Activated CD4-positive, alpha-beta T cell treated with anti-CD3 and anti-CD28 coated beads, Interleukin-2, amount 10 ng/mL, durations not matched to agents 24 days and 14 days (primary cell): ENCODE measurements around the gene FRMPD4. TPM values are rescaled to one million over a fixed set of nuclear protein-coding genes. Genes with fewer than 3 reads are reported as not detected.
"Not testable (repeated sequence)": the region's sequence is repeated elsewhere in the genome, so short reads cannot be mapped to it uniquely, and the experiment has no call there.

Source experiments
- DNase-seq: peaks from one replicate; pipeline ENCODE4 v3.0.0; 2022
- H3K27ac Mint-ChIP-seq: one replicate; pipeline ENCODE4 v1.8.0; 2022; ENCODE audit warnings: mild to moderate bottlenecking, mixed read lengths
- H3K27me3 Mint-ChIP-seq: one replicate; pipeline ENCODE4 v1.8.0; 2022; ENCODE audit warnings: mixed read lengths
- H3K36me3 Mint-ChIP-seq: one replicate; pipeline ENCODE4 v1.8.0; 2022; ENCODE audit warnings: low read depth, mild to moderate bottlenecking, mixed read lengths
- H3K4me1 Mint-ChIP-seq: one replicate; pipeline ENCODE4 v1.8.0; 2021; ENCODE audit warnings: mixed read lengths
- H3K4me3 Mint-ChIP-seq: one replicate; pipeline ENCODE4 v1.8.0; 2022; ENCODE audit warnings: mild to moderate bottlenecking, moderate library complexity, mixed read lengths
- H3K9me3 Mint-ChIP-seq: one replicate; pipeline ENCODE4 v1.8.0; 2021; ENCODE audit warnings: mixed read lengths
- intact Hi-C: fragments of 100-400 bp; cut with micrococcal nuclease; formaldehyde crosslinking; loops from one replicate; pipeline ENCODE4 v1.15.1; 2023
- total RNA-seq: library from RNA; stranded (reverse); gene quantifications from 2 replicates; pipeline ENCODE4 v1.2.3, GENCODE V29; 2022

Gene FRMPD4
- total RNA-seq, 1 donor from 2014 or later = not detected

GRCh38 chrX:12159799-12160198 is 21.5 kb downstream of the FRMPD4 start:
- intact Hi-C loops = no loop called here
- no peak for DNase-seq
- Mint-ChIP-seq H3K4me3 (no peak overlapping the region), H3K36me3 (no peaks in the 10 kb centered on the region), H3K4me1 (no peaks in the 10 kb centered on the region), H3K27ac (no peak overlapping the region), H3K9me3 (no peaks in the 10 kb centered on the region), H3K27me3 (no peaks in the 10 kb centered on the region)

GRCh38 chrX:12162420-12162819 is 24.1 kb downstream of the FRMPD4 start:
- Mint-ChIP-seq H3K36me3 (no peaks in the 10 kb centered on the region), H3K27ac (no peak overlapping the region), H3K27me3 (no peaks in the 10 kb centered on the region), H3K4me3 (no peak overlapping the region), H3K4me1 (no peaks in the 10 kb centered on the region), H3K9me3 (no peaks in the 10 kb centered on the region)
- DNase-seq = no peak
- intact Hi-C loops = no loop called here

GRCh38 chrX:12164180-12164579 is 25.9 kb downstream of the FRMPD4 start:
- intact Hi-C loops, DNase-seq, H3K4me3 Mint-ChIP-seq, H3K27ac Mint-ChIP-seq, H3K4me1 Mint-ChIP-seq, H3K9me3 Mint-ChIP-seq, H3K36me3 Mint-ChIP-seq, H3K27me3 Mint-ChIP-seq: not testable (repeated sequence)

GRCh38 chrX:12170755-12171154 is 32.5 kb downstream of the FRMPD4 start:
- H3K9me3 Mint-ChIP-seq = no peaks in the 10 kb centered on the region
- no peaks in the 10 kb centered on the region for H3K27me3 Mint-ChIP-seq
- no peaks in the 10 kb centered on the region for H3K36me3 Mint-ChIP-seq
- H3K4me3 Mint-ChIP-seq = no peak overlapping the region
- intact Hi-C loops = no loop called here
- H3K4me1 Mint-ChIP-seq = no peaks in the 10 kb centered on the region
- H3K27ac Mint-ChIP-seq = no peak overlapping the region
- DNase-seq = no peak

GRCh38 chrX:12174358-12174757 is 36.1 kb downstream of the FRMPD4 start:
- DNase-seq = no peak
- Mint-ChIP-seq H3K27ac (no peak overlapping the region), H3K4me3 (no peak overlapping the region), H3K9me3 (no peaks in the 10 kb centered on the region), H3K36me3 (no peaks in the 10 kb centered on the region), H3K4me1 (no peaks in the 10 kb centered on the region), H3K27me3 (no peaks in the 10 kb centered on the region)
- intact Hi-C loops = no loop called here

GRCh38 chrX:12197030-12197429 is 58.8 kb downstream of the FRMPD4 start:
- H3K4me3 Mint-ChIP-seq = no peak overlapping the region
- no peak for DNase-seq
- intact Hi-C loops = no loop called here
- no peaks in the 10 kb centered on the region for H3K4me1 Mint-ChIP-seq
- H3K36me3 Mint-ChIP-seq = no peaks in the 10 kb centered on the region
- H3K27me3 Mint-ChIP-seq = no peaks in the 10 kb centered on the region
- H3K9me3 Mint-ChIP-seq = no peaks in the 10 kb centered on the region
- H3K27ac Mint-ChIP-seq = no peak overlapping the region

GRCh38 chrX:12206413-12206812 is 68.1 kb downstream of the FRMPD4 start:
- H3K4me1 Mint-ChIP-seq = no peaks in the 10 kb centered on the region
- no peaks in the 10 kb centered on the region for H3K9me3 Mint-ChIP-seq
- no peaks in the 10 kb centered on the region for H3K27me3 Mint-ChIP-seq
- intact Hi-C loops = no loop called here
- no peak overlapping the region for H3K27ac Mint-ChIP-seq
- no peak for DNase-seq
- no peak overlapping the region for H3K4me3 Mint-ChIP-seq
- H3K36me3 Mint-ChIP-seq = no peaks in the 10 kb centered on the region

DNA sequence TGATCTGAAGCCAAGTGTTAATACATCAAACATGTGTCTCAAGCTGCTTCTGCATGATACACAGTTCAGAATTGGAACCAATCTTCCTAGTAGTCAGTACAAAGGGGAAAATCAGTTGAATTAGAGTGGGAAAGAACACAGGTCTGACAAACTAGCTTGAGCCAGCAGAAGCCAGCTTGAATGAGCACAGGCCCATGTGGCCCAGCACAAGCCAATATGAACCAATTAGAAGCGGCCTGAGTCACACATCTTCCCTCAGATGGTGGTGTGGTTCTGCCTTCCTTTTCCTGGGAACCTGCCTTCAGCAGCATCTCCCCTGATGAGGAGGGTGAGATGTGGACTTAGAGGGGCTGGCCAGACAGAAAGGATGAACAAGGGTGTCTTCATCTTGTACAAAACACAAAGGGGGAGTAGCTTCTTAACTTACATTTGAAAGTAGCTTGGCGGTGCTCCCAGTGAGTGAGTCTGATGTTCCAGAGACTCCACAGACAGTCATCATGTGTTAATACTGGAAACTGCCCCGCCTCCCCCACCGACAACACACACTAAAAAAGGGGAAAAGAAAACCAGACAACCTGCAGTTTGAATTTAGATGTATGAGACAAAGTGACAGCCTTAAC is 72.0 kb downstream of the FRMPD4 start:
- Mint-ChIP-seq H3K9me3 (no peaks in the 10 kb centered on the region), H3K27me3 (no peaks in the 10 kb centered on the region), H3K4me1 (no peaks in the 10 kb centered on the region), H3K4me3 (no peak overlapping the region), H3K36me3 (no peaks in the 10 kb centered on the region), H3K27ac (no peak overlapping the region)
- intact Hi-C loops = no loop called here
- DNase-seq = no peak

DNA sequence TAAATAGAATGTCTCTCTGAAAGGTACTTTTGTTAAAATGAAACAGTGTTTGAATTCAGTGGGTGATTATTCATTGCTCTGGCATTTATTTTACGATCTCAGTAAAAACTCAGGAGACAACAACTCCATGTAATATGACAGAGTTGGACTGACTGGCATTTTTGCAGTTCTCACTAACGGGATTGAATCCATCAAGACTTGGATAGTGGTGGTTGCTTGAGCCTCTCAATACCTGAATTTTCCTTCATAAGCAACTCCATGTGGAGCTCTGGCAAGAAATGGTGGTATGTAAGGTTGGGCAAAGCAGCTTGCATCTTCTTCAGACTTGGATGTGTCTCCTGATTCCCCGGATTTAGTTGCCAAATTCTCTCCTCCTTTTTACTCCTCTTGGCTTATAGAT is 72.7 kb downstream of the FRMPD4 start:
- no peak for DNase-seq
- H3K4me3 Mint-ChIP-seq = no peak overlapping the region
- no peaks in the 10 kb centered on the region for H3K9me3 Mint-ChIP-seq
- intact Hi-C loops = no loop called here
- H3K4me1 Mint-ChIP-seq = no peaks in the 10 kb centered on the region
- H3K36me3 Mint-ChIP-seq = no peaks in the 10 kb centered on the region
- H3K27ac Mint-ChIP-seq = no peak overlapping the region
- no peaks in the 10 kb centered on the region for H3K27me3 Mint-ChIP-seq

GRCh38 chrX:12223650-12224049 is 85.4 kb downstream of the FRMPD4 start:
- no peaks in the 10 kb centered on the region for H3K9me3 Mint-ChIP-seq
- H3K4me3 Mint-ChIP-seq = no peak overlapping the region
- no peaks in the 10 kb centered on the region for H3K27me3 Mint-ChIP-seq
- H3K36me3 Mint-ChIP-seq = no peaks in the 10 kb centered on the region
- H3K27ac Mint-ChIP-seq = no peak overlapping the region
- no peaks in the 10 kb centered on the region for H3K4me1 Mint-ChIP-seq
- intact Hi-C loops = no loop called here
- no peak for DNase-seq

GRCh38 chrX:12225107-12225506 is 86.8 kb downstream of the FRMPD4 start:
- Mint-ChIP-seq H3K36me3 (no peaks in the 10 kb centered on the region), H3K9me3 (no peaks in the 10 kb centered on the region), H3K4me1 (no peaks in the 10 kb centered on the region), H3K27ac (no peak overlapping the region), H3K4me3 (no peak overlapping the region), H3K27me3 (no peaks in the 10 kb centered on the region)
- intact Hi-C loops = no loop called here
- no peak for DNase-seq

DNA sequence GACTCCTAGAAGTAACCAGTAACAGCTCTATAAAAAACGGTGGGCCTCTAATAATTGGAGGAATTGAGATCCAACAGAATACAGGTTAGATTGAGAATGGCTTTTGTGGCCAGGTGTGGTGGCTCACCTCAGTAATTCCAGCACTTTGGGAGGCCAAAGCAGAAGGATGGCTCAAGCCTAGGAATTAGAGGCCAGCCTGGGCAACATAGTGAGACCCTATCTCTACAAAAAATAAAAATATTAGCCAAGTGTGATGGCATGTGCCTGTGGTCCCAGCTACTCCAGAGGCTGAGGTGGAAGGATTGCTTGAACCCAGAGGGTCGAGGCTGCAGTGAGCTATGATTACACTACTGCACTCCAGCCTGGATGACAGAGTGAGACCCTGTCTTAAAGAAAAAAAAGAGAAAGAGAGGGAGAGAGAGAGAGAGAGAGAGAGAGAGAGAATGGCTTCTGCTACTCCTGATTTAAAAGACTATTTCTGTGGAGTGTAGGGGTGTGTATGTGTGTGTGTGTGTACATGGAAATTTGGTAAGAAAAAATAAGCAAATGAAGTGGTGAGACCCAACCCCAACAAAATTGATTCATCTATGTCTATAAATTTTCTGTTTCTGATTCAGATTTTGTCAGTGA is 89.3 kb downstream of the FRMPD4 start:
- intact Hi-C loops = no loop called here
- Mint-ChIP-seq H3K27ac (no peak overlapping the region), H3K27me3 (no peaks in the 10 kb centered on the region), H3K4me3 (no peak overlapping the region), H3K9me3 (no peaks in the 10 kb centered on the region), H3K36me3 (no peaks in the 10 kb centered on the region), H3K4me1 (no peaks in the 10 kb centered on the region)
- no peak for DNase-seq

GRCh38 chrX:12228862-12229261 is 90.6 kb downstream of the FRMPD4 start:
- no peak for DNase-seq
- H3K4me1 Mint-ChIP-seq = no peaks in the 10 kb centered on the region
- no peaks in the 10 kb centered on the region for H3K36me3 Mint-ChIP-seq
- intact Hi-C loops = no loop called here
- H3K27ac Mint-ChIP-seq = no peak overlapping the region
- H3K27me3 Mint-ChIP-seq = no peaks in the 10 kb centered on the region
- H3K4me3 Mint-ChIP-seq = no peak overlapping the region
- no peaks in the 10 kb centered on the region for H3K9me3 Mint-ChIP-seq

GRCh38 chrX:12229986-12230385 is 91.7 kb downstream of the FRMPD4 start:
- intact Hi-C loops = no loop called here
- DNase-seq = no peak
- Mint-ChIP-seq H3K27me3 (no peaks in the 10 kb centered on the region), H3K9me3 (no peaks in the 10 kb centered on the region), H3K27ac (no peak overlapping the region), H3K4me1 (no peaks in the 10 kb centered on the region), H3K4me3 (no peak overlapping the region), H3K36me3 (no peaks in the 10 kb centered on the region)
